ENCODE data around the gene BECN2. TPM values are rescaled to one million over a fixed set of nuclear protein-coding genes. Genes with fewer than 3 reads are reported as not detected.

Gene BECN2
- total RNA-seq, 5 donors from 2014 or later (not counting 1 experiment from before 2014, with no cell fraction given): not detected

GRCh38 chr1:241999026-241999425 lies 41.5 kb downstream of the BECN2 start, which contains the start of gene MAP1LC3C:
Gene MAP1LC3C, minus strand, starts transcription at chr1:241999098. Its CDS starts 90 bp downstream, at chr1:241999008.
- H3K27me3 Mint-ChIP-seq: peaks cover 0 to 7% of the 10 kb centered on the region in 2 donors
- DNase-seq (no peak), ATAC-seq (replicated peaks in 1 of 4) (no peak)
- H3K4me1 Mint-ChIP-seq: peaks cover 4 to 8% (median 6%) of the 10 kb centered on the region in 3 donors
- Histone ChIP-seq H3K4me1 (ENCODE audit: control insufficient read depth in 1 of 2, extremely low read depth in 1 of 2, insufficient read depth in 2 of 2, low read length in 2 of 2) (peaks cover 0 to 3% of the 10 kb centered on the region in 2 experiments), H3K27ac (ENCODE audit: low read length) (no peak within 1 kb of the TSS), H3K27me3 (replicated peaks in 1 of 2; ENCODE audit: control insufficient read depth in 2 of 2, extremely low read depth in 1 of 2, insufficient read depth in 2 of 2, low read length in 1 of 2) (peaks cover 0 to 12% of the 10 kb centered on the region in 2 experiments), H3K4me3 (ENCODE audit: control insufficient read depth in 1 of 2, extremely low read depth in 1 of 2, low read length in 1 of 2) (peak within 1 kb of the TSS in 1 of 2 donors; percentile 42), H3K9me3 (no peaks in the 10 kb centered on the region), H3K36me3 (ENCODE audit: control insufficient read depth in 2 of 2, extremely low read depth in 1 of 2, insufficient read depth in 1 of 2, low read length in 1 of 2) (no peaks in the 10 kb centered on the region)
- whole genome bisulfite sequencing (ENCODE audit: insufficient coverage): no CpG with 5 or more reads among the region's 4 CpGs
- H3K36me3 Mint-ChIP-seq: no peaks in the 10 kb centered on the region
- no peaks in the 10 kb centered on the region for H3K9me3 Mint-ChIP-seq
- CTCF ChIA-PET: interaction anchor here (0.6 to 2.6 kb wide), 7 partner anchors 8 to 467 kb away, joined by 3 to 16 read pairs (median 4); partner anchors contain the start of gene KMO (in 1 of the 2)
- POLR2A ChIA-PET: interaction anchor here (0.6 kb wide), 2 partner anchors 1654 to 1659 kb away, joined by 3 read pairs; no protein-coding TSS in a partner anchor
- no peak within 1 kb of the TSS for H3K27ac Mint-ChIP-seq
- peak within 1 kb of the TSS; percentile 41 to 57 (median 57) for H3K4me3 Mint-ChIP-seq

- 100% methylated on average over 3 of the region's 7 CpGs for WGBS (ENCODE audit: insufficient coverage)
- no peak overlapping the region for H3K4me3 ChIP-seq (ENCODE audit: control insufficient read depth in 1 of 2, extremely low read depth in 1 of 2, low read length in 1 of 2)
- H3K4me3 Mint-ChIP-seq: no peak overlapping the region
- no peak overlapping the region for H3K27ac Mint-ChIP-seq
- H3K4me1 ChIP-seq (ENCODE audit: control insufficient read depth in 1 of 2, extremely low read depth in 1 of 2, insufficient read depth in 2 of 2, low read length in 2 of 2): peaks cover 0 to 3% of the 10 kb centered on the region in 2 experiments
- no peaks in the 10 kb centered on the region for H3K9me3 Mint-ChIP-seq
- H3K27me3 Mint-ChIP-seq: peaks cover 0 to 6% of the 10 kb centered on the region in 2 donors
- H3K9me3 ChIP-seq: no peaks in the 10 kb centered on the region
- no peaks in the 10 kb centered on the region for H3K36me3 ChIP-seq (ENCODE audit: control insufficient read depth in 2 of 2, extremely low read depth in 1 of 2, insufficient read depth in 1 of 2, low read length in 1 of 2)
- ChIA-PET CTCF (interaction anchor here in 1 of 2 donors (1.6 to 2.6 kb wide), 2 partner anchors 389 kb away, joined by 6 to 16 read pairs; no protein-coding TSS in a partner anchor), POLR2A (no interaction called here)
- H3K4me1 Mint-ChIP-seq: peaks cover 4 to 8% (median 6%) of the 10 kb centered on the region in 3 donors
- no peak overlapping the region for H3K27ac ChIP-seq (ENCODE audit: low read length)
- no peak for DNase-seq
- H3K27me3 ChIP-seq (replicated peaks in 1 of 2; ENCODE audit: control insufficient read depth in 2 of 2, extremely low read depth in 1 of 2, insufficient read depth in 2 of 2, low read length in 1 of 2): peaks cover 0 to 12% of the 10 kb centered on the region in 2 experiments
- no peaks in the 10 kb centered on the region for H3K36me3 Mint-ChIP-seq
- ATAC-seq (replicated peaks in 1 of 4): no peak
These were observed 42.9 kb downstream of the BECN2 start for GRCh38 chr1:242000434-242000833.

- Mint-ChIP-seq H3K9me3 (no peaks in the 10 kb centered on the region), H3K4me1 (peaks cover 4 to 8% (median 6%) of the 10 kb centered on the region in 3 donors), H3K27ac (no peak overlapping the region), H3K4me3 (no peak overlapping the region), H3K36me3 (no peaks in the 10 kb centered on the region), H3K27me3 (peaks cover 0 to 6% of the 10 kb centered on the region in 2 donors)
- Histone ChIP-seq H3K9me3 (no peaks in the 10 kb centered on the region), H3K36me3 (ENCODE audit: control insufficient read depth in 2 of 2, extremely low read depth in 1 of 2, insufficient read depth in 1 of 2, low read length in 1 of 2) (no peaks in the 10 kb centered on the region), H3K27ac (ENCODE audit: low read length) (no peak overlapping the region), H3K4me3 (ENCODE audit: control insufficient read depth in 1 of 2, extremely low read depth in 1 of 2, low read length in 1 of 2) (no peak overlapping the region), H3K4me1 (ENCODE audit: control insufficient read depth in 1 of 2, extremely low read depth in 1 of 2, insufficient read depth in 2 of 2, low read length in 2 of 2) (peaks cover 0 to 3% of the 10 kb centered on the region in 2 experiments), H3K27me3 (replicated peaks in 1 of 2; ENCODE audit: control insufficient read depth in 2 of 2, extremely low read depth in 1 of 2, insufficient read depth in 2 of 2, low read length in 1 of 2) (peaks cover 0 to 9% of the 10 kb centered on the region in 2 experiments)
- 92% methylated on average over 2 of the region's 5 CpGs for WGBS (ENCODE audit: insufficient coverage)
- no peak for ATAC-seq (replicated peaks in 1 of 4)
- ChIA-PET POLR2A (no interaction called here), CTCF (interaction anchor here in 1 of 2 donors (1.6 kb wide), 1 partner anchor 391 kb away, joined by 6 read pairs; no protein-coding TSS in a partner anchor)
- no peak for DNase-seq
These were observed 44.5 kb downstream of the BECN2 start for GRCh38 chr1:242002072-242002471.

- CTCF ChIA-PET: no interaction called here
- no CpG with 5 or more reads among the region's 4 CpGs for WGBS (ENCODE audit: insufficient coverage)
These were observed 44.9 kb downstream of the BECN2 start for GRCh38 chr1:242002510-242002909.

GRCh38 chr1:242004751-242005495 lies 47.4 kb downstream of the BECN2 start:
- Mint-ChIP-seq H3K27me3 (peaks cover 2 to 12% of the 10 kb centered on the region in 2 donors), H3K27ac (no peak overlapping the region), H3K4me1 (no peaks in the 10 kb centered on the region), H3K36me3 (no peaks in the 10 kb centered on the region), H3K9me3 (no peaks in the 10 kb centered on the region), H3K4me3 (no peak overlapping the region)
- Histone ChIP-seq H3K27ac (ENCODE audit: low read length) (no peak overlapping the region), H3K4me3 (ENCODE audit: control insufficient read depth in 1 of 2, extremely low read depth in 1 of 2, low read length in 1 of 2) (no peak overlapping the region), H3K36me3 (ENCODE audit: control insufficient read depth in 2 of 2, extremely low read depth in 1 of 2, insufficient read depth in 1 of 2, low read length in 1 of 2) (no peaks in the 10 kb centered on the region), H3K9me3 (no peaks in the 10 kb centered on the region), H3K4me1 (ENCODE audit: control insufficient read depth in 1 of 2, extremely low read depth in 1 of 2, insufficient read depth in 2 of 2, low read length in 2 of 2) (no peaks in the 10 kb centered on the region), H3K27me3 (replicated peaks in 1 of 2; ENCODE audit: control insufficient read depth in 2 of 2, extremely low read depth in 1 of 2, insufficient read depth in 2 of 2, low read length in 1 of 2) (peaks cover 0 to 3% of the 10 kb centered on the region in 2 experiments)
- ChIA-PET CTCF (no interaction called here), POLR2A (no interaction called here)
- ATAC-seq (replicated peaks in 1 of 4): no peak
- WGBS (ENCODE audit: insufficient coverage): 74% methylated on average over 3 of the region's 5 CpGs
- no peak for DNase-seq

More at GRCh38 chr1:242002510-242002909, 44.9 kb downstream of the BECN2 start:
- POLR2A ChIA-PET: no interaction called here
- no peaks in the 10 kb centered on the region for H3K36me3 ChIP-seq (ENCODE audit: control insufficient read depth in 2 of 2, extremely low read depth in 1 of 2, insufficient read depth in 1 of 2, low read length in 1 of 2)
- Mint-ChIP-seq H3K4me1 (peaks cover 4 to 8% (median 6%) of the 10 kb centered on the region in 3 donors), H3K9me3 (no peaks in the 10 kb centered on the region), H3K4me3 (no peak overlapping the region), H3K27ac (no peak overlapping the region), H3K27me3 (peaks cover 1 to 6% of the 10 kb centered on the region in 2 donors), H3K36me3 (no peaks in the 10 kb centered on the region)
- H3K9me3 ChIP-seq: no peaks in the 10 kb centered on the region
- H3K27me3 ChIP-seq (replicated peaks in 1 of 2; ENCODE audit: control insufficient read depth in 2 of 2, extremely low read depth in 1 of 2, insufficient read depth in 2 of 2, low read length in 1 of 2): peaks cover 0 to 9% of the 10 kb centered on the region in 2 experiments
- no peak overlapping the region for H3K27ac ChIP-seq (ENCODE audit: low read length)
- DNase-seq (no peak), ATAC-seq (replicated peaks in 1 of 4) (no peak)
- peaks cover 0 to 3% of the 10 kb centered on the region in 2 experiments for H3K4me1 ChIP-seq (ENCODE audit: control insufficient read depth in 1 of 2, extremely low read depth in 1 of 2, insufficient read depth in 2 of 2, low read length in 2 of 2)
- H3K4me3 ChIP-seq (ENCODE audit: control insufficient read depth in 1 of 2, extremely low read depth in 1 of 2, low read length in 1 of 2): no peak overlapping the region

GRCh38 chr1:242005866-242006535 lies 48.4 kb downstream of the BECN2 start:
- Histone ChIP-seq H3K36me3 (ENCODE audit: control insufficient read depth in 2 of 2, extremely low read depth in 1 of 2, insufficient read depth in 1 of 2, low read length in 1 of 2) (no peaks in the 10 kb centered on the region), H3K27me3 (replicated peaks in 1 of 2; ENCODE audit: control insufficient read depth in 2 of 2, extremely low read depth in 1 of 2, insufficient read depth in 2 of 2, low read length in 1 of 2) (no peaks in the 10 kb centered on the region), H3K4me3 (ENCODE audit: control insufficient read depth in 1 of 2, extremely low read depth in 1 of 2, low read length in 1 of 2) (no peak overlapping the region), H3K4me1 (ENCODE audit: control insufficient read depth in 1 of 2, extremely low read depth in 1 of 2, insufficient read depth in 2 of 2, low read length in 2 of 2) (no peaks in the 10 kb centered on the region), H3K9me3 (no peaks in the 10 kb centered on the region), H3K27ac (ENCODE audit: low read length) (no peak overlapping the region)
- WGBS (ENCODE audit: insufficient coverage): no CpG with 5 or more reads among the region's 5 CpGs
- ATAC-seq (replicated peaks in 1 of 4): no peak
- Mint-ChIP-seq H3K36me3 (no peaks in the 10 kb centered on the region), H3K9me3 (no peaks in the 10 kb centered on the region), H3K27me3 (peaks cover 2 to 17% of the 10 kb centered on the region in 2 donors), H3K27ac (no peak overlapping the region), H3K4me1 (no peaks in the 10 kb centered on the region), H3K4me3 (no peak overlapping the region)
- no peak for DNase-seq
- ChIA-PET POLR2A (no interaction called here), CTCF (interaction anchor here in 1 of 2 donors (0.5 to 1.1 kb wide), 2 partner anchors 11 to 58 kb away, joined by 3 to 6 read pairs; no protein-coding TSS in a partner anchor)

All from T-cell (primary cell).